SK-N-SH treated with all-trans-retinoic acid at 6 μM for 48 hours (cell line): ENCODE results near the gene C12orf42.

Experiments
- ATAC-seq: fragments of 200-7000 bp; cut with Tn5 transposase; 3 replicates; pipeline ENCODE4 v1.9.1; 2020; ENCODE audit warnings: mild to moderate bottlenecking, moderate library complexity
- ARNTL ChIP-seq: fragments of 450-650 bp; formaldehyde crosslinking; IDR thresholded peaks from 2 replicates; pipeline ENCODE4 v1.5.0; 2020; ENCODE audit warnings: low read depth, mild to moderate bottlenecking, moderate library complexity, borderline replicate concordance
- CREB5 ChIP-seq: fragments of 250-450 bp; sonication (Bioruptor Pico); IDR thresholded peaks from 2 replicates; pipeline ENCODE4 v1.5.1; 2020; ENCODE audit warnings: low read depth, mild to moderate bottlenecking, moderate library complexity
- CSDC2 ChIP-seq: fragments of 250-450 bp; sonication (Bioruptor Pico); IDR thresholded peaks from 2 replicates; pipeline ENCODE4 v1.5.0; 2020; ENCODE audit warnings: mild to moderate bottlenecking, moderate library complexity
- CSRNP3 ChIP-seq: fragments of 250-450 bp; sonication (Bioruptor Pico); IDR thresholded peaks from 2 replicates; pipeline ENCODE4 v1.5.1; 2021; ENCODE audit warnings: mild to moderate bottlenecking, moderate library complexity
- ESRRG ChIP-seq: fragments of 250-450 bp; sonication (Bioruptor Pico); IDR thresholded peaks from 2 replicates; pipeline ENCODE4 v1.6.1; 2021; ENCODE audit warnings: mild to moderate bottlenecking
- GLIS3 ChIP-seq: fragments of 250-450 bp; sonication (Bioruptor Pico); IDR thresholded peaks from 2 replicates; pipeline ENCODE4 v1.5.0; 2020; ENCODE audit warnings: mild to moderate bottlenecking, moderate library complexity
- ISL1 ChIP-seq: fragments of 250-450 bp; sonication (Bioruptor Pico); IDR thresholded peaks from 2 replicates; pipeline ENCODE4 v2.1.2; 2022; ENCODE audit warnings: mild to moderate bottlenecking, moderate library complexity
- OSR1 ChIP-seq: fragments of 250-450 bp; sonication (Bioruptor Pico); IDR thresholded peaks from 2 replicates; pipeline ENCODE4 v1.8.0; 2022; ENCODE audit warnings: moderate library complexity, mild to moderate bottlenecking, inconsistent platforms
- PATZ1 ChIP-seq: fragments of 250-450 bp; sonication (Bioruptor Pico); IDR thresholded peaks from 2 replicates; pipeline ENCODE4 v1.8.0; 2020; ENCODE audit warnings: mild to moderate bottlenecking, moderate library complexity, borderline replicate concordance
- POU6F1 ChIP-seq: fragments of 250-450 bp; sonication (Bioruptor Pico); IDR thresholded peaks from 2 replicates; pipeline ENCODE4 v1.8.0; 2021; ENCODE audit warnings: low read depth, mild to moderate bottlenecking, moderate library complexity, borderline replicate concordance
- PPARA ChIP-seq: fragments of 250-450 bp; sonication (Bioruptor Pico); IDR thresholded peaks from 2 replicates; pipeline ENCODE4 v1.5.0; 2020; ENCODE audit warnings: mild to moderate bottlenecking, borderline replicate concordance
- RARB ChIP-seq: fragments of 250-450 bp; sonication (Bioruptor Pico); IDR thresholded peaks from 2 replicates; pipeline ENCODE4 v1.8.0; 2021; ENCODE audit warnings: mild to moderate bottlenecking, moderate library complexity
- SNAI2 ChIP-seq: fragments of 250-450 bp; sonication (Bioruptor Pico); IDR thresholded peaks from 2 replicates; pipeline ENCODE4 v1.5.0; 2020; ENCODE audit warnings: mild to moderate bottlenecking, moderate library complexity
- TCF4 ChIP-seq: fragments of 250-450 bp; sonication (Bioruptor Pico); IDR thresholded peaks from 2 replicates; pipeline ENCODE4 v1.8.0; 2021; ENCODE audit warnings: mild to moderate bottlenecking, moderate library complexity, borderline replicate concordance
- TOX ChIP-seq: fragments of 250-450 bp; sonication (Bioruptor Pico); IDR thresholded peaks from 2 replicates; pipeline ENCODE4 v1.8.0; 2021; ENCODE audit warnings: mild to moderate bottlenecking, moderate library complexity, borderline replicate concordance
- TSHZ2 ChIP-seq: fragments of 250-450 bp; sonication (Bioruptor Pico); IDR thresholded peaks from 2 replicates; pipeline ENCODE4 v1.5.0; 2020; ENCODE audit warnings: mild to moderate bottlenecking, moderate library complexity
- ZFP3 ChIP-seq: fragments of 250-450 bp; sonication (Bioruptor Pico); IDR thresholded peaks from 2 replicates; pipeline ENCODE4 v1.5.0; 2020; ENCODE audit warnings: mild to moderate bottlenecking, moderate library complexity
- ZFP30 ChIP-seq: fragments of 450-650 bp; formaldehyde crosslinking; IDR thresholded peaks from 2 replicates; pipeline ENCODE4 v1.5.0; 2022; ENCODE audit warnings: mild to moderate bottlenecking, moderate library complexity
- ZNF565 ChIP-seq: fragments of 450-650 bp; formaldehyde crosslinking; conservative IDR thresholded peaks from 2 replicates; pipeline ENCODE4 v1.5.0; 2020; ENCODE audit warnings: low read depth, mild to moderate bottlenecking, moderate library complexity
- ZNF70 ChIP-seq: fragments of 450-650 bp; formaldehyde crosslinking; IDR thresholded peaks from 2 replicates; pipeline ENCODE4 v1.5.0; 2020; ENCODE audit warnings: mild to moderate bottlenecking, moderate library complexity
- ZNF8 ChIP-seq: fragments of 450-650 bp; formaldehyde crosslinking; IDR thresholded peaks from 2 replicates; pipeline ENCODE4 v1.5.0; 2020; ENCODE audit warnings: mild to moderate bottlenecking, moderate library complexity

C12orf42 gene

GRCh38 chr12:103399986-103400385, 95.8 kb downstream of the C12orf42 start:
- no peak for ATAC-seq
- TF ChIP-seq ZNF8 (CRISPR knock-in tag) (no peak), ZFP30 (no peak), CSRNP3 (no peak), TCF4 (CRISPR knock-in tag) (no peak), ARNTL (CRISPR knock-in tag) (no peak), PPARA (CRISPR knock-in tag) (no peak), ZNF70 (CRISPR knock-in tag) (no peak), GLIS3 (CRISPR knock-in tag) (no peak), TSHZ2 (CRISPR knock-in tag) (no peak), TOX (CRISPR knock-in tag) (no peak), POU6F1 (no peak), ISL1 (no peak), SNAI2 (CRISPR knock-in tag) (no peak), ZFP3 (CRISPR knock-in tag) (no peak), ESRRG (CRISPR knock-in tag) (no peak)

- ATAC-seq, result no peak
- TF ChIP-seq SNAI2 (CRISPR knock-in tag) (no peak), ISL1 (no peak), ESRRG (CRISPR knock-in tag) (no peak), ZNF70 (CRISPR knock-in tag) (no peak), CREB5 (CRISPR knock-in tag) (no peak), ZFP3 (CRISPR knock-in tag) (no peak), PATZ1 (CRISPR knock-in tag) (no peak), CSDC2 (CRISPR knock-in tag) (no peak), ZNF565 (no peak), CSRNP3 (no peak), ZNF8 (CRISPR knock-in tag) (no peak), ARNTL (CRISPR knock-in tag) (no peak), RARB (CRISPR knock-in tag) (no peak), OSR1 (CRISPR knock-in tag) (no peak)
Measured at GRCh38 chr12:103397536-103397935, 98.2 kb downstream of the C12orf42 start.
